ENCODE measurements around the gene PPL.

- no peak for TF ChIP-seq CTCF (IDR thresholded peaks at IDR 0.05)
- no peak for TF ChIP-seq SP1 (CRISPR knock-in tag; conservative IDR thresholded peaks at IDR 0.05)
- TF ChIP-seq ZNF396 (CRISPR knock-in tag; IDR thresholded peaks at IDR 0.05; ENCODE audit: borderline replicate concordance), result no peak
- TF ChIP-seq TP53 (CRISPR knock-in tag; IDR thresholded peaks at IDR 0.05), result no peak
- no peak for TF ChIP-seq ZNF232 (CRISPR knock-in tag; IDR thresholded peaks at IDR 0.05)
- no peak for TF ChIP-seq FOXJ3 (CRISPR knock-in tag; IDR thresholded peaks at IDR 0.05; ENCODE audit: borderline replicate concordance)
- TF ChIP-seq PRDM15 (CRISPR knock-in tag; IDR thresholded peaks at IDR 0.05), result no peak
- TF ChIP-seq ELF4 (CRISPR knock-in tag; IDR thresholded peaks at IDR 0.05; ENCODE audit: low read depth), result no peak
- no peak for TF ChIP-seq MAX (CRISPR knock-in tag; IDR thresholded peaks at IDR 0.05)
- no peak for TF ChIP-seq ZNF121 (CRISPR knock-in tag; IDR thresholded peaks at IDR 0.05)
- no peak for TF ChIP-seq ATF2 (CRISPR knock-in tag; IDR thresholded peaks at IDR 0.05; ENCODE audit: borderline replicate concordance, low read depth)
- TF ChIP-seq ZNF512 (CRISPR knock-in tag; IDR thresholded peaks at IDR 0.05; ENCODE audit: borderline replicate concordance), result no peak
These were observed 51.7 kb downstream of the PPL start for GRCh38 chr16:4884972-4885874.
